C4-2B (cell line): ENCODE results near the gene RNF224.

ENCODE experiments used
- CTCF ChIP-seq: fragments of 450-650 bp; conservative IDR thresholded peaks from 2 replicates; pipeline ENCODE4 v1.5.1; 2017; ENCODE audit warnings: mild to moderate bottlenecking
- ZFX ChIP-seq: fragments of 450-650 bp; IDR thresholded peaks from 2 replicates; pipeline ENCODE4 v1.6.1; 2017

DNA sequence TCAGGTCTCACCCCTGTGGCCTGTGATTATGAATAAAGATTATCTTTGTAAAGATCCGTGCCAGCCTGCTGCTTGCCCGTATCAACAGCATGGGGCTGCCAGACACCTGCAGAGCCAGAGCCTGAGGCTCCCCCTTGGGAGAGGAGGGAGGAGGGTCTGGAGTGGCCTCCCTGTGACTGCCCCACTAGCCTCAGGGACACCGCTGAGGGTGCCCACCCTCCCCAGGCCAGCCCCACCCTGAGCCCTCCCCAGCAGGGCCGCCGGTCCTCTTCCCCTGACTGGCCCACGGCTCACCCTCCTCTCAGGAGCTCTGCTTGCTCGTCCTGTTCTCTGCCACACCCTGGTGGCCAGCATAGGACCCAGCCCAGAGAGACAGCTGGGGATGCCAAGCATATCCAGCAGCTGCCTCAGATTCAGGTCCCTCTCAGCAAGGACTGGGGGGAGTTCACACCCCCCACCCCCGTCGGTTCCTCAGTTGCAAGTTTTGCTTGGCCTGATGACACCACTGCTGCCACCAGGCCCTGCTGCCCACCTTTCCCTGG, 36.9 kb upstream of the RNF224 start:
- TF ChIP-seq CTCF (no peak; the same call in 1 of the 2 replicates), ZFX (no peak)
